GM12878 (cell line): Measurements from ENCODE around the gene FAM170B. TPM values are rescaled to one million over a fixed set of nuclear protein-coding genes. Genes with fewer than 3 reads are reported as not detected.

Experiments used
- EP300 ChIP-seq, 2 experiments: fragments of 150-350 bp in 1 of 2; IDR thresholded peaks; 2 replicates each; pipeline ENCODE4 v1.6.1; 2011 to 2012; ENCODE audit warnings: low read depth in 2 of 2, low read length in 2 of 2, borderline replicate concordance in 1 of 2, improper control_type of control experiment in 1 of 2, inconsistent platforms in 1 of 2; ENCODE audit not compliant: control insufficient read depth in 1 of 2
- MAX ChIP-seq: IDR thresholded peaks from 2 replicates; pipeline ENCODE4 v1.6.1; 2012; ENCODE audit warnings: low read depth, low read length, improper control_type of control experiment
- MEF2B ChIP-seq: fragments of 450-650 bp; IDR thresholded peaks from 2 replicates; pipeline ENCODE4 v1.6.1; 2018; ENCODE audit warnings: mild to moderate bottlenecking, moderate library complexity; ENCODE audit not compliant: partially characterized antibody, poor library complexity, severe bottlenecking
- MTA3 ChIP-seq: IDR thresholded peaks from 2 replicates; pipeline ENCODE4 v1.6.1; 2012; ENCODE audit warnings: low read length, inconsistent platforms, borderline replicate concordance
- NFIC ChIP-seq: IDR thresholded peaks from 2 replicates; pipeline ENCODE4 v1.6.1; 2012; ENCODE audit warnings: low read depth, mild to moderate bottlenecking, inconsistent platforms, low read length, moderate library complexity
- PAX8 ChIP-seq: fragments of 450-650 bp; IDR thresholded peaks from 2 replicates; pipeline ENCODE4 v1.6.1; 2017; ENCODE audit warnings: mild to moderate bottlenecking, moderate library complexity
- RAD21 ChIP-seq: IDR thresholded peaks from 2 replicates; pipeline ENCODE4 v1.6.1; 2011; ENCODE audit warnings: mild to moderate bottlenecking, low read depth, low read length, moderate library complexity; ENCODE audit not compliant: insufficient read depth
- RB1 ChIP-seq: fragments of 450-650 bp; formaldehyde crosslinking; IDR thresholded peaks from 2 replicates; pipeline ENCODE4 v1.6.1; 2017; ENCODE audit warnings: mild to moderate bottlenecking, borderline replicate concordance
- STAT1 ChIP-seq: fragments of 450-650 bp; conservative IDR thresholded peaks from 2 replicates; pipeline ENCODE4 v1.6.1; 2014; ENCODE audit warnings: antibody characterized with exemption, mild to moderate bottlenecking
- SUPT20H ChIP-seq: IDR thresholded peaks from 2 replicates; pipeline ENCODE4 v1.6.1; 2011; ENCODE audit warnings: low read depth, mild to moderate bottlenecking, low read length, moderate library complexity, borderline replicate concordance; ENCODE audit not compliant: control insufficient read depth
- SUZ12 ChIP-seq: fragments of 200-600 bp; sonication (generic); IDR thresholded peaks from one replicate; pipeline ENCODE4 v1.6.1; 2018; ENCODE audit warnings: antibody characterized with exemption, mild to moderate bottlenecking; ENCODE audit not compliant: unreplicated experiment
- TCF3 ChIP-seq: IDR thresholded peaks from 2 replicates; pipeline ENCODE4 v1.6.1; 2012; ENCODE audit warnings: low read depth, mild to moderate bottlenecking, low read length, borderline replicate concordance; ENCODE audit not compliant: insufficient read depth
- ZNF687 ChIP-seq: fragments of 450-650 bp; IDR thresholded peaks from 2 replicates; pipeline ENCODE4 v1.6.1; 2017; ENCODE audit warnings: mild to moderate bottlenecking, moderate library complexity
- polyA plus RNA-seq, 11 experiments: library from polyadenylated mRNA; depleted of rRNA in 4 of 11; unstranded in 6 of 11; stranded (reverse) in 5 of 11; fragments of >200 nt; fragmentation: Nextera tagmentation in 4 of 11; fragmentation: Illumina TruSeq in 1 of 11; extraction: Ambion mirVana in 4 of 11; extraction: Trizol in 1 of 11; gene quantifications; 1 replicate in 1 of 11; 2 replicates in 10 of 11; pipeline versions ENCODE4 v1.2.1 to v1.2.3, GENCODE V29; 2011 to 2016; ENCODE audit warnings: inconsistent platforms in 2 of 11, missing spikeins in 2 of 11, low read depth in 1 of 11
- total RNA-seq, 4 experiments: library from RNA; depleted of rRNA in 3 of 4; stranded (reverse); fragments of >200 nt in 3 of 4; fragmentation: Illumina TruSeq in 1 of 4; extraction: Trizol in 1 of 4; gene quantifications; 2 replicates each; pipeline versions ENCODE4 v1.2.1 to v1.2.3, GENCODE V29; 2013 to 2021

FAM170B gene
- total and polyA plus RNA-seq, 10 of the 15 experiments (the other 5 are each of a cell fraction or from before 2014, with no cell fraction given): not detected

GRCh38 chr10:49143249-49143648 is 9.4 kb upstream of the FAM170B start (continued):
- TF ChIP-seq EP300 (IDR thresholded peaks at IDR 0.05; ENCODE audit: borderline replicate concordance in 1 of 2, control insufficient read depth in 1 of 2, low read depth in 2 of 2, low read length in 2 of 2) (no peak), STAT1 (no peak), PAX8 (no peak), RAD21 (no peak), SUPT20H (no peak), SUZ12 (no peak), MTA3 (no peak), TCF3 (no peak), MAX (no peak), RB1 (no peak), ZNF687 (no peak), NFIC (no peak), MEF2B (no peak)
